GM18909 (cell line): ENCODE results near the gene TPST1.
"Not testable (repeated sequence)": the region's sequence is repeated elsewhere in the genome, so short reads cannot be mapped to it uniquely, and the experiment has no call there.

ENCODE experiments used
- ATAC-seq: cut with Tn5 transposase; IDR thresholded peaks from one replicate; pipeline ENCODE4 v1.9.1; 2021; ENCODE audit warnings: mild to moderate bottlenecking; ENCODE audit not compliant: unreplicated experiment, poor library complexity

The TPST1 gene

GRCh38 chr7:66371096-66371824 is 166.1 kb downstream of the TPST1 start:
- no peak for ATAC-seq

- ATAC-seq = not testable (repeated sequence)
Observed at GRCh38 chr7:66374141-66374840, 169.2 kb downstream of the TPST1 start.

GRCh38 chr7:66376264-66376945 is 171.3 kb downstream of the TPST1 start:
- ATAC-seq = no peak

- no peak for ATAC-seq
Observed at GRCh38 chr7:66377045-66377444, 171.9 kb downstream of the TPST1 start.

- no peak for ATAC-seq
Observed at GRCh38 chr7:66377714-66378113, 172.6 kb downstream of the TPST1 start.

- ATAC-seq = no peak
Observed at GRCh38 chr7:66379542-66380160, 174.5 kb downstream of the TPST1 start.

GRCh38 chr7:66380272-66380888 is 175.2 kb downstream of the TPST1 start:
- no peak for ATAC-seq

GRCh38 chr7:66382182-66382923 is 177.2 kb downstream of the TPST1 start:
- ATAC-seq = not testable (repeated sequence)

GRCh38 chr7:66385191-66385905 is 180.2 kb downstream of the TPST1 start:
- ATAC-seq = not testable (repeated sequence)

- not testable (repeated sequence) for ATAC-seq
Observed at GRCh38 chr7:66395128-66395571, 190.0 kb downstream of the TPST1 start.

GRCh38 chr7:66396052-66396451 is 190.9 kb downstream of the TPST1 start:
- ATAC-seq = not testable (repeated sequence)

GRCh38 chr7:66398841-66399240 is 193.7 kb downstream of the TPST1 start:
- ATAC-seq = not testable (repeated sequence)

- no peak for ATAC-seq
Observed at GRCh38 chr7:66399566-66399965, 194.4 kb downstream of the TPST1 start.

- no peak for ATAC-seq
Observed at GRCh38 chr7:66400400-66400799, 195.3 kb downstream of the TPST1 start.

GRCh38 chr7:66401126-66401525 is 196.0 kb downstream of the TPST1 start:
- ATAC-seq = not testable (repeated sequence)

- ATAC-seq = not testable (repeated sequence)
Observed at GRCh38 chr7:66401932-66402331, 196.8 kb downstream of the TPST1 start.

- ATAC-seq = no peak
Observed at GRCh38 chr7:66403564-66403963, 198.4 kb downstream of the TPST1 start.

GRCh38 chr7:66409493-66409892 is 204.4 kb downstream of the TPST1 start:
- ATAC-seq = no peak
